ENCODE measurements around the gene ISCA2.
"Not testable (repeated sequence)": the region's sequence is repeated elsewhere in the genome, so short reads cannot be mapped to it uniquely, and the experiment has no call there.

GRCh38 chr14:74536336-74536735, 42.8 kb downstream of the ISCA2 start:
- not testable (repeated sequence) for TF ChIP-seq CTCF (IDR thresholded peaks at IDR 0.05; ENCODE audit: low read depth, low read length); EZH2phosphoT487 (IDR thresholded peaks at IDR 0.05; ENCODE audit: low read depth)

All from OCI-LY3 (cell line).